Uterus (tissue), 2 donors: ENCODE results near the gene TMED10.

Experiments used
- POLR2A ChIP-seq, 2 donors: fragments of 450-650 bp; IDR thresholded peaks; one replicate each; pipeline ENCODE4 v1.6.1; 2016; ENCODE audit warnings: antibody characterized with exemption in 2 of 2, mild to moderate bottlenecking in 1 of 2, moderate library complexity in 1 of 2
- TF ChIP-seq, protein P1 (sequence below), 4 experiments: fragments of 200-600 bp in 2 of 4; fragments of 450-650 bp in 2 of 4; sonication (generic) in 2 of 4; IDR thresholded peaks; one replicate each; pipeline ENCODE4 v1.5.1; 2016 to 2019; ENCODE audit warnings: antibody characterized with exemption in 4 of 4, mild to moderate bottlenecking in 2 of 4, moderate library complexity in 1 of 4

DNA sequence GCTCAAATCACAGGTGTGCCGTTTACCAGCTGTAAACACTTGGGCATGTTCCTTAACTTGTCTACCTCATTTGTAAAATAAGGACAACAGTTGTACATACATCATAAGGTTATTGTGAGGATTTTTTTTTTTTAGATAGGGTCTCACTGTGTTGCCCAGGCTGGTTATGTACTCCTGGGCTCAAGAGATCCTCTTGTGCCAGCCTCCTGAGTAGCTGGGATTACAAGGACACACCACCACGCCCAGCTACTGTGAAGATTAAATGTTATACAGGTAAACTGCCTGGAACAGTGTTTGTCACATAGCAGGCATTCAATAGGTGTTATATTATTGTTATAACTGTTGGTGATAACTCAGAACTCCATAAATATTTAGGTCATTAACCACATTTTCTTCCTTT is 12.7 kb downstream of the TMED10 start:
- TF ChIP-seq, protein P1, sequence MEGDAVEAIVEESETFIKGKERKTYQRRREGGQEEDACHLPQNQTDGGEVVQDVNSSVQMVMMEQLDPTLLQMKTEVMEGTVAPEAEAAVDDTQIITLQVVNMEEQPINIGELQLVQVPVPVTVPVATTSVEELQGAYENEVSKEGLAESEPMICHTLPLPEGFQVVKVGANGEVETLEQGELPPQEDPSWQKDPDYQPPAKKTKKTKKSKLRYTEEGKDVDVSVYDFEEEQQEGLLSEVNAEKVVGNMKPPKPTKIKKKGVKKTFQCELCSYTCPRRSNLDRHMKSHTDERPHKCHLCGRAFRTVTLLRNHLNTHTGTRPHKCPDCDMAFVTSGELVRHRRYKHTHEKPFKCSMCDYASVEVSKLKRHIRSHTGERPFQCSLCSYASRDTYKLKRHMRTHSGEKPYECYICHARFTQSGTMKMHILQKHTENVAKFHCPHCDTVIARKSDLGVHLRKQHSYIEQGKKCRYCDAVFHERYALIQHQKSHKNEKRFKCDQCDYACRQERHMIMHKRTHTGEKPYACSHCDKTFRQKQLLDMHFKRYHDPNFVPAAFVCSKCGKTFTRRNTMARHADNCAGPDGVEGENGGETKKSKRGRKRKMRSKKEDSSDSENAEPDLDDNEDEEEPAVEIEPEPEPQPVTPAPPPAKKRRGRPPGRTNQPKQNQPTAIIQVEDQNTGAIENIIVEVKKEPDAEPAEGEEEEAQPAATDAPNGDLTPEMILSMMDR (IDR thresholded peaks at IDR 0.05), result no peak
- no peak for TF ChIP-seq POLR2A (IDR thresholded peaks at IDR 0.05)
